IMR-90 (cell line): ENCODE data around the gene TGFBR2. TPM values are rescaled to one million over a fixed set of nuclear protein-coding genes. Genes with fewer than 3 reads are reported as not detected.

ENCODE experiments used
- ATAC-seq: fragments of 200-7000 bp; cut with Tn5 transposase; 2 replicates; pipeline ENCODE4 v1.9.1; 2020; ENCODE audit warnings: low read depth, mild to moderate bottlenecking, moderate library complexity
- BruUV-seq: library from RNA; stranded (reverse); fragments of 400-500 nt; replicated peaks from 2 replicates; lab custom pipeline; 2021; lab: Mats Ljungman, UMichigan
- CTCF ChIA-PET: fragments of 300-600 bp; formaldehyde crosslinking; extraction: SDS; loops from one replicate; lab custom pipeline; 2021; ENCODE audit warnings: antibody characterized with exemption; lab: Yijun Ruan, JAX
- POLR2A ChIA-PET: fragments of 300-600 bp; sonication (Branson Sonifier 250); formaldehyde crosslinking; loops from one replicate; lab custom pipeline; 2022; ENCODE audit warnings: antibody characterized with exemption; ENCODE audit not compliant: unreplicated experiment; lab: Charles Lee
- DNase-seq: peaks from one replicate; pipeline ENCODE4 v3.0.0; 2013
- H2AFZ ChIP-seq: replicated peaks from 2 replicates; pipeline ENCODE3; 2013; ENCODE audit warnings: low read length, mild to moderate bottlenecking; ENCODE audit not compliant: poor library complexity
- H2AK5ac ChIP-seq: 2 replicates; pipeline ENCODE4 v1.6.1; 2013; ENCODE audit warnings: low read depth, low read length, inconsistent platforms
- H2AK9ac ChIP-seq: replicated peaks from 2 replicates; pipeline ENCODE3; 2013; ENCODE audit warnings: mild to moderate bottlenecking, low read depth, low read length, moderate library complexity; ENCODE audit not compliant: poor library complexity
- H2BK120ac ChIP-seq: 2 replicates; pipeline ENCODE4 v1.6.1; 2013; ENCODE audit warnings: low read depth, low read length, inconsistent platforms
- H2BK15ac ChIP-seq: 3 replicates; pipeline ENCODE4 v1.6.1; 2013; ENCODE audit warnings: low read depth, low read length, inconsistent platforms
- H2BK20ac ChIP-seq: 2 replicates; pipeline ENCODE4 v1.6.1; 2013; ENCODE audit warnings: low read depth, mild to moderate bottlenecking, inconsistent platforms, low read length, moderate library complexity
- H2BK5ac ChIP-seq: 2 replicates; pipeline ENCODE4 v1.6.1; 2013; ENCODE audit warnings: mild to moderate bottlenecking, low read depth, low read length, inconsistent platforms; ENCODE audit not compliant: poor library complexity, severe bottlenecking
- H3K14ac ChIP-seq: replicated peaks from 2 replicates; pipeline ENCODE4 v1.6.1; 2013; ENCODE audit warnings: low read depth, low read length, inconsistent platforms
- H3K18ac ChIP-seq: 2 replicates; pipeline ENCODE4 v1.6.1; 2013; ENCODE audit warnings: low read depth, low read length, control low read depth
- H3K23ac ChIP-seq: 2 replicates; pipeline ENCODE4 v1.6.1; 2013; ENCODE audit warnings: low read depth, low read length, inconsistent platforms
- H3K27ac ChIP-seq: 2 replicates; pipeline ENCODE4 v1.5.1; 2013; ENCODE audit warnings: mild to moderate bottlenecking, control low read depth, low read length; ENCODE audit not compliant: insufficient read depth
- H3K27me3 ChIP-seq: 2 replicates; pipeline ENCODE4 v1.6.1; 2013; ENCODE audit warnings: low read length; ENCODE audit not compliant: control insufficient read depth, insufficient read depth
- H3K36me3 ChIP-seq: 2 replicates; pipeline ENCODE4 v1.6.1; 2013; ENCODE audit warnings: low read length, mixed read lengths; ENCODE audit not compliant: control insufficient read depth, insufficient read depth
- H3K4ac ChIP-seq: 2 replicates; pipeline ENCODE4 v1.6.1; 2013; ENCODE audit warnings: low read depth, low read length, inconsistent platforms
- H3K4me1 ChIP-seq: 2 replicates; pipeline ENCODE4 v1.6.1; 2013; ENCODE audit warnings: low read length, mixed read lengths; ENCODE audit not compliant: control insufficient read depth, insufficient read depth
- H3K4me2 ChIP-seq: 2 replicates; pipeline ENCODE4 v1.6.1; 2013; ENCODE audit warnings: low read depth, mild to moderate bottlenecking, control low read depth, low read length, moderate library complexity
- H3K4me3 ChIP-seq: 2 replicates; pipeline ENCODE4 v1.5.1; 2013; ENCODE audit warnings: low read depth, mild to moderate bottlenecking, control low read depth, low read length, moderate library complexity; ENCODE audit not compliant: insufficient read depth
- H3K56ac ChIP-seq: 2 replicates; pipeline ENCODE4 v1.6.1; 2013; ENCODE audit warnings: low read length, inconsistent platforms; ENCODE audit not compliant: insufficient read depth; ENCODE audit errors: extremely low read depth
- H3K79me1 ChIP-seq, 2 experiments: 2 replicates each; pipeline ENCODE4 v1.6.1; 2013; ENCODE audit warnings: low read length in 2 of 2, inconsistent platforms in 1 of 2, low read depth in 1 of 2
- H3K9ac ChIP-seq: 2 replicates; pipeline ENCODE4 v1.6.1; 2013; ENCODE audit warnings: low read depth, low read length, control low read depth
- H3K9me1 ChIP-seq: 2 replicates; pipeline ENCODE4 v1.6.1; 2013; ENCODE audit warnings: low read length, inconsistent platforms; ENCODE audit not compliant: insufficient read depth
- H3K9me3 ChIP-seq: 2 replicates; pipeline ENCODE4 v1.6.1; 2013; ENCODE audit warnings: low read length; ENCODE audit not compliant: control insufficient read depth, insufficient read depth
- H4K20me1 ChIP-seq: 2 replicates; pipeline ENCODE4 v1.6.1; 2013; ENCODE audit warnings: low read length, inconsistent platforms; ENCODE audit not compliant: insufficient read depth
- H4K5ac ChIP-seq: 2 replicates; pipeline ENCODE4 v1.6.1; 2013; ENCODE audit warnings: mild to moderate bottlenecking, low read depth, low read length, control low read depth
- H4K8ac ChIP-seq, 2 experiments: 2 replicates each; pipeline ENCODE4 v1.6.1; 2013; ENCODE audit warnings: low read depth in 2 of 2, low read length in 2 of 2, control low read depth in 1 of 2, inconsistent platforms in 1 of 2
- H4K91ac ChIP-seq: 2 replicates; pipeline ENCODE4 v1.6.1; 2013; ENCODE audit warnings: low read depth, low read length, inconsistent platforms; ENCODE audit not compliant: insufficient read depth
- BHLHE40 ChIP-seq: fragments of 150-350 bp; IDR thresholded peaks from 2 replicates; pipeline ENCODE4 v1.6.1; 2016; ENCODE audit warnings: mild to moderate bottlenecking, low read depth, low read length
- CHD1 ChIP-seq: IDR thresholded peaks from 2 replicates; pipeline ENCODE4 v1.6.1; 2012; ENCODE audit warnings: low read depth, low read length, improper control_type of control experiment
- ELK1 ChIP-seq: fragments of 150-350 bp; IDR thresholded peaks from 2 replicates; pipeline ENCODE4 v1.6.1; 2016; ENCODE audit warnings: low read depth, mild to moderate bottlenecking, low read length, moderate library complexity, borderline replicate concordance
- FOS ChIP-seq: fragments of 150-350 bp; IDR thresholded peaks from 2 replicates; pipeline ENCODE4 v1.6.1; 2016; ENCODE audit warnings: low read depth, low read length
- MAFK ChIP-seq: IDR thresholded peaks from 2 replicates; pipeline ENCODE4 v1.6.1; 2012; ENCODE audit warnings: low read depth, low read length, improper control_type of control experiment
- MAZ ChIP-seq: IDR thresholded peaks from 2 replicates; pipeline ENCODE4 v1.6.1; 2012; ENCODE audit warnings: low read depth, mild to moderate bottlenecking, low read length, improper control_type of control experiment, moderate library complexity, borderline replicate concordance
- MXI1 ChIP-seq: IDR thresholded peaks from 2 replicates; pipeline ENCODE4 v1.6.1; 2012; ENCODE audit warnings: low read depth, mild to moderate bottlenecking, low read length, moderate library complexity, borderline replicate concordance
- NFE2L2 ChIP-seq: fragments of 150-350 bp; IDR thresholded peaks from 2 replicates; pipeline ENCODE4 v1.6.1; 2016; ENCODE audit warnings: low read depth, mild to moderate bottlenecking, low read length
- RAD21 ChIP-seq: IDR thresholded peaks from 2 replicates; pipeline ENCODE4 v1.6.1; 2012; ENCODE audit warnings: low read length, improper control_type of control experiment
- RCOR1 ChIP-seq: IDR thresholded peaks from 2 replicates; pipeline ENCODE4 v1.6.1; 2012; ENCODE audit warnings: mild to moderate bottlenecking, low read length, improper control_type of control experiment; ENCODE audit not compliant: insufficient replicate concordance
- RFX5 ChIP-seq: IDR thresholded peaks from 2 replicates; pipeline ENCODE4 v1.8.0; 2012; ENCODE audit warnings: low read depth, mild to moderate bottlenecking, low read length, moderate library complexity
- SMC3 ChIP-seq: fragments of 150-350 bp; IDR thresholded peaks from 2 replicates; pipeline ENCODE4 v1.6.1; 2016; ENCODE audit warnings: low read depth, mild to moderate bottlenecking, antibody characterized with exemption, low read length, moderate library complexity
- WGBS, 2 experiments: methylation state at CpG; one replicate each; pipeline versions ENCODE4 v1.1.5 to v1.1.7; 2013; ENCODE audit warnings: missing lambda C conversion rate in 2 of 2; ENCODE audit not compliant: insufficient read length in 1 of 2; ENCODE audit errors: extremely low coverage in 2 of 2; 5-methylcytosine and 5-hydroxymethylcytosine counted together
- dilution Hi-C: fragments of 300-500 bp; cut with HindIII; formaldehyde crosslinking; loops from one replicate; pipeline ENCODE4 v1.14.3; 2018; ENCODE audit warnings: low sequenced_read_pairs; ENCODE audit not compliant: unreplicated experiment
- in situ Hi-C: fragments of 300-500 bp; cut with MboI; formaldehyde crosslinking; loops from 3 replicates; pipeline ENCODE4 v1.14.3; 2019; ENCODE audit warnings: low sequenced_read_pairs, inconsistent platforms, mixed read lengths
- intact Hi-C: fragments of 100-400 bp; cut with micrococcal nuclease; formaldehyde crosslinking; loops from 2 replicates; pipeline ENCODE4 v1.10.0; 2022
- polyA plus RNA-seq, 3 experiments: library from polyadenylated mRNA; depleted of rRNA; stranded (reverse); fragments of >200 nt; gene quantifications; 2 replicates each; pipeline ENCODE4 v1.2.3, GENCODE V29; 2012; ENCODE audit warnings: low replicate concordance in 1 of 3
- total RNA-seq: library from RNA; depleted of rRNA; stranded (reverse); fragments of >200 nt; gene quantifications from 2 replicates; pipeline ENCODE4 v1.2.3, GENCODE V29; 2012
- TF ChIP-seq, protein P1 (sequence below): fragments of 150-350 bp; IDR thresholded peaks from 2 replicates; pipeline ENCODE4 v1.6.1; 2017; ENCODE audit warnings: mild to moderate bottlenecking, antibody characterized with exemption, low read length, low read depth

The TGFBR2 gene
- total and polyA plus RNA-seq, 2 of the 4 experiments (the other 2 are of a cell fraction): 63.7 to 87.5 TPM

DNA sequence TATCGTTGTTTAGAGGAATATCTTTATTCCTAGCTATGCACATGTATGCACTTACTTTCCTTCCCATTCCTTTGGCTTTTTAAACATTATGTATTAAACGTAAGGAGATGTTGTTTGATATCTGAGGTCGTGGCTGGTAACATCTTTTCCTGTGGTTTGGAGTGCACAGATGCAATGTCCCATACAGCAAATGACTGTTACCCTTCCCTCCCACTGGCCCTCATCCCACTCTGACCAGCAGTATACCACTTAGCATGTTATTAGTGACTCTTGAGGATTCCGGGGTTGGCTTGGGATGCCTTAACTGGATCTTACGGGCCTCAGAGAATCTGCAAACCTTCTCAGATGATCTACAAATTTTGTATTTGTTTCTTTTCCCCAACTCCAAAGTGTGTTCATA, 34.5 kb downstream of the TGFBR2 start:
- WGBS, 2 experiments: 100% methylated on average over 1 of the region's 5 CpGs; no CpG with 5 or more reads in 1 of the 2 experiments
- POLR2A ChIA-PET: no interaction called here

More for the DNA sequence above, 34.5 kb downstream of the TGFBR2 start:
- Histone ChIP-seq H2BK15ac (no peak overlapping the region), H2BK120ac (no peak overlapping the region), H3K9me3 (no peaks in the 10 kb centered on the region), H3K4me2 (no peak overlapping the region), H3K27me3 (no peaks in the 10 kb centered on the region), H2AFZ (no peak overlapping the region), H3K56ac (no peak overlapping the region), H4K8ac (no peak overlapping the region), H4K5ac (no peak overlapping the region), H3K18ac (no peak overlapping the region), H3K14ac (no peak overlapping the region), H3K36me3 (peaks cover 7% of the 10 kb centered on the region), H2BK5ac (no peak overlapping the region), H4K20me1 (peaks cover 8% of the 10 kb centered on the region; the same call in 1 of the 2 replicates), H3K23ac (no peak overlapping the region), H4K91ac (no peak overlapping the region), H2AK5ac (no peak overlapping the region), H3K9me1 (peaks cover 3% of the 10 kb centered on the region), H3K79me1 (peaks cover 38 to 77% of the 10 kb centered on the region in 2 experiments), H3K4ac (no peak overlapping the region), H3K4me1 (peaks cover 14% of the 10 kb centered on the region), H2AK9ac (no peak overlapping the region), H2BK20ac (no peak overlapping the region), H3K27ac (no peak overlapping the region), H3K9ac (no peak overlapping the region), H3K4me3 (no peak overlapping the region)
- in situ Hi-C loops (no loop called here), intact Hi-C loops (no loop called here), dilution Hi-C loops (no loop called here)
- no TSS peak for BruUV-seq
- TF ChIP-seq FOS (no peak), RAD21 (no peak), NFE2L2 (no peak), BHLHE40 (no peak), RCOR1 (no peak), MXI1 (no peak), CHD1 (no peak), MAFK (no peak), ELK1 (no peak), RFX5 (no peak), SMC3 (no peak), MAZ (no peak)
- TF ChIP-seq, protein P1, sequence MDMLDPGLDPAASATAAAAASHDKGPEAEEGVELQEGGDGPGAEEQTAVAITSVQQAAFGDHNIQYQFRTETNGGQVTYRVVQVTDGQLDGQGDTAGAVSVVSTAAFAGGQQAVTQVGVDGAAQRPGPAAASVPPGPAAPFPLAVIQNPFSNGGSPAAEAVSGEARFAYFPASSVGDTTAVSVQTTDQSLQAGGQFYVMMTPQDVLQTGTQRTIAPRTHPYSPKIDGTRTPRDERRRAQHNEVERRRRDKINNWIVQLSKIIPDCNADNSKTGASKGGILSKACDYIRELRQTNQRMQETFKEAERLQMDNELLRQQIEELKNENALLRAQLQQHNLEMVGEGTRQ: no peak
- DNase-seq: no peak
- ATAC-seq: no peak
- CTCF ChIA-PET: no interaction called here
